GM12891 (cell line): ENCODE measurements around the gene RBM38.
A peak's percentile ranks its signal among the peaks of the same experiment; 100 is the strongest.

Experiments
- POLR2A ChIP-seq: IDR thresholded peaks from 2 replicates; pipeline ENCODE4 v1.6.1; 2011; ENCODE audit warnings: low read depth, low read length, control low read depth
- POLR2AphosphoS5 ChIP-seq: IDR thresholded peaks from 2 replicates; pipeline ENCODE4 v1.6.1; 2011; ENCODE audit warnings: low read depth, low read length, control low read depth
- POU2F2 ChIP-seq: IDR thresholded peaks from 2 replicates; pipeline ENCODE4 v1.6.1; 2011; ENCODE audit warnings: low read depth, mild to moderate bottlenecking, control low read depth, low read length, moderate library complexity
- SPI1 ChIP-seq: IDR thresholded peaks from 2 replicates; pipeline ENCODE4 v1.6.1; 2011; ENCODE audit warnings: low read depth, low read length, control low read depth
- TAF1 ChIP-seq: IDR thresholded peaks from 2 replicates; pipeline ENCODE4 v1.6.1; 2011; ENCODE audit warnings: low read depth, low read length, control low read depth

DNA sequence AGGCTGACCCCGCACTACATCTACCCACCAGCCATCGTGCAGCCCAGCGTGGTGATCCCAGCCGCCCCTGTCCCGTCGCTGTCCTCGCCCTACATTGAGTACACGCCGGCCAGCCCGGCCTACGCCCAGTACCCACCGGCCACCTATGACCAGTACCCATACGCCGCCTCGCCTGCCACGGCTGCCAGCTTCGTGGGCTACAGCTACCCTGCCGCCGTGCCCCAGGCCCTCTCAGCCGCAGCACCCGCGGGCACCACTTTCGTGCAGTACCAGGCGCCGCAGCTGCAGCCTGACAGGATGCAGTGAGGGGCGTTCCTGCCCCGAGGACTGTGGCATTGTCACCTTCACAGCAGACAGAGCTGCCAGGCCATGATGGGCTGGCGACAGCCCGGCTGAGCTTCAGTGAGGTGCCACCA, 16.4 kb downstream of the RBM38 start:
- TF ChIP-seq POLR2A (no peak; the same call in 1 of the 2 replicates), TAF1 (no peak), SPI1 (no peak), POLR2AphosphoS5 (peak; percentile 13; the same call in 1 of the 2 replicates), POU2F2 (no peak)
